Hepatocyte (in vitro differentiated cells): Measurements from ENCODE around the gene AGAP1. TPM values are rescaled to one million over a fixed set of nuclear protein-coding genes. Genes with fewer than 3 reads are reported as not detected.

Experiments
- DNase-seq: peaks from one replicate; pipeline ENCODE4 v3.0.0-alpha.2; 2016; ENCODE audit warnings: low spot score
- H2AFZ ChIP-seq: fragments of 200-600 bp; sonication (generic); 2 replicates; pipeline ENCODE4 v1.6.0; 2016; ENCODE audit warnings: antibody characterized with exemption, mild to moderate bottlenecking
- H3K27ac ChIP-seq: fragments of 200-600 bp; sonication (generic); 2 replicates; pipeline ENCODE4 v1.5.1; 2016; ENCODE audit warnings: mild to moderate bottlenecking
- H3K27me3 ChIP-seq: fragments of 200-600 bp; sonication (generic); 2 replicates; pipeline ENCODE4 v1.6.1; 2016
- H3K36me3 ChIP-seq: fragments of 200-600 bp; sonication (generic); replicated peaks from 2 replicates; pipeline ENCODE4 v1.5.1; 2016; ENCODE audit warnings: low read depth; ENCODE audit not compliant: insufficient read depth
- H3K4me1 ChIP-seq: fragments of 200-600 bp; sonication (generic); 2 replicates; pipeline ENCODE4 v1.5.1; 2016; ENCODE audit warnings: mild to moderate bottlenecking, moderate library complexity; ENCODE audit not compliant: insufficient read depth
- H3K4me2 ChIP-seq: fragments of 200-600 bp; sonication (generic); 2 replicates; pipeline ENCODE4 v1.6.0; 2016
- H3K4me3 ChIP-seq: fragments of 200-600 bp; sonication (generic); 2 replicates; pipeline ENCODE4 v1.5.1; 2016; ENCODE audit warnings: mild to moderate bottlenecking
- H3K79me2 ChIP-seq: fragments of 200-600 bp; sonication (generic); 2 replicates; pipeline ENCODE4 v1.6.0; 2017; ENCODE audit warnings: mild to moderate bottlenecking
- H3K9me2 ChIP-seq: fragments of 200-600 bp; sonication (generic); replicated peaks from 2 replicates; pipeline ENCODE4 v1.6.0; 2017; ENCODE audit warnings: mild to moderate bottlenecking; ENCODE audit not compliant: insufficient read depth
- H3K9me3 ChIP-seq: fragments of 200-600 bp; sonication (generic); 2 replicates; pipeline ENCODE4 v1.5.1; 2016; ENCODE audit warnings: low read depth, mild to moderate bottlenecking
- H4K20me1 ChIP-seq: fragments of 200-600 bp; sonication (generic); 2 replicates; pipeline ENCODE4 v1.6.0; 2016; ENCODE audit warnings: mild to moderate bottlenecking; ENCODE audit not compliant: insufficient read depth, poor library complexity, severe bottlenecking
- CTCF ChIP-seq: fragments of 200-600 bp; sonication (generic); IDR thresholded peaks from 2 replicates; pipeline ENCODE4 v1.5.1; 2016; ENCODE audit warnings: antibody characterized with exemption, mild to moderate bottlenecking; ENCODE audit not compliant: poor library complexity
- EZH2 ChIP-seq: fragments of 200-600 bp; sonication (generic); IDR thresholded peaks from 2 replicates; pipeline ENCODE4 v1.6.1; 2016; ENCODE audit warnings: antibody characterized with exemption, mild to moderate bottlenecking, borderline replicate concordance
- EZH2phosphoT487 ChIP-seq: fragments of 200-600 bp; sonication (generic); IDR thresholded peaks from one replicate; pipeline ENCODE4 v1.6.1; 2018; ENCODE audit warnings: antibody characterized with exemption, mild to moderate bottlenecking, low read depth, moderate library complexity; ENCODE audit not compliant: unreplicated experiment, severe bottlenecking
- WGBS: methylation state at CpG from one replicate; pipeline ENCODE4 v1.1.6; 2016; ENCODE audit warnings: low lambda C conversion rate; ENCODE audit errors: missing lambda C conversion rate; 5-methylcytosine and 5-hydroxymethylcytosine counted together
- polyA plus RNA-seq: library from polyadenylated mRNA; unstranded; fragments of >200 nt; fragmentation: Nextera tagmentation; extraction: Ambion mirVana; gene quantifications from 2 replicates; pipeline ENCODE4 v1.2.1, GENCODE V29; 2016
- total RNA-seq: library from RNA; depleted of rRNA; stranded (reverse); fragments of >200 nt; gene quantifications from 2 replicates; pipeline ENCODE4 v1.2.3, GENCODE V29; 2014

AGAP1 gene
- total and polyA plus RNA-seq, 2 experiments from 2014 or later = 12.1 to 20.0 TPM

GRCh38 chr2:235642446-235643098 is 148.7 kb downstream of the AGAP1 start:
- DNase-seq = no peak
- no peaks in the 10 kb centered on the region for H3K9me2 ChIP-seq
- H3K27me3 ChIP-seq = no peaks in the 10 kb centered on the region
- H3K79me2 ChIP-seq = peaks cover 69% of the 10 kb centered on the region
- H3K27ac ChIP-seq = no peak overlapping the region
- peaks cover 21% of the 10 kb centered on the region for H4K20me1 ChIP-seq
- H3K9me3 ChIP-seq = no peaks in the 10 kb centered on the region
- H3K4me2 ChIP-seq = no peak overlapping the region
- H2AFZ ChIP-seq = no peak overlapping the region
- no peak overlapping the region for H3K4me3 ChIP-seq
- no peaks in the 10 kb centered on the region for H3K36me3 ChIP-seq
- TF ChIP-seq EZH2 (no peak), EZH2phosphoT487 (no peak), CTCF (no peak)
- H3K4me1 ChIP-seq = peaks cover 19% of the 10 kb centered on the region
- 87% methylated on average over 9 of the region's 9 CpGs for WGBS

- no peak overlapping the region for H3K4me3 ChIP-seq
- WGBS = 68% methylated on average over 16 of the region's 16 CpGs
- no peak overlapping the region for H3K4me2 ChIP-seq
- no peaks in the 10 kb centered on the region for H3K9me2 ChIP-seq
- H2AFZ ChIP-seq = no peak overlapping the region
- H4K20me1 ChIP-seq = peaks cover 21% of the 10 kb centered on the region
- no peaks in the 10 kb centered on the region for H3K9me3 ChIP-seq
- TF ChIP-seq EZH2 (no peak), EZH2phosphoT487 (no peak), CTCF (no peak)
- DNase-seq = no peak
- peaks cover 19% of the 10 kb centered on the region for H3K4me1 ChIP-seq
- H3K36me3 ChIP-seq = no peaks in the 10 kb centered on the region
- H3K79me2 ChIP-seq = peaks cover 64% of the 10 kb centered on the region
- H3K27ac ChIP-seq = no peak overlapping the region
- no peaks in the 10 kb centered on the region for H3K27me3 ChIP-seq
Measured at GRCh38 chr2:235643680-235644511, 150.1 kb downstream of the AGAP1 start.

DNA sequence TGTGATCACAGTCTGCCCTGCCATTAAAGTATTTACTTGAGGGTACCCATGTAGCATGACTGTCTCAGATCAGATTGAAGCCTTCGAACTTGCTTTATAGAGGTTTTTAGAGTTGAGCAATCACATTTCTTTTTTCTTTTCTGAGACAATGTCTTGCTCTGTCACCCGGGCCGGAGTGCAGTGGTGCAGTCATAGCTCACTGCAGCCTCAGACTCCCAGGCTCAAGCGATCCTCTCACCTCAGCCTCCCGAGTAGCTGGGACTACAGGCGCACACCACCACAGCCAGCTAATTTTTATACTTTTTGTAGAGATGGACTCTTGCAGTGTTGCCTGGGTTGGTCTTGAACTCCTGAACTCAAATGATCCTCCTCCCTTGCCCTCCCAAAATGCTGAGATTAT is 153.4 kb downstream of the AGAP1 start:
- Histone ChIP-seq H2AFZ (no peak overlapping the region), H3K4me3 (no peak overlapping the region), H3K4me1 (no peaks in the 10 kb centered on the region), H3K79me2 (peaks cover 63% of the 10 kb centered on the region), H3K36me3 (no peaks in the 10 kb centered on the region), H3K4me2 (no peak overlapping the region), H3K27me3 (no peaks in the 10 kb centered on the region), H3K27ac (no peak overlapping the region), H4K20me1 (peaks cover 4% of the 10 kb centered on the region), H3K9me3 (no peaks in the 10 kb centered on the region), H3K9me2 (no peaks in the 10 kb centered on the region)
- no peak for TF ChIP-seq EZH2
- no peak for TF ChIP-seq EZH2phosphoT487
- no peak for TF ChIP-seq CTCF
- DNase-seq = no peak
- WGBS = 92% methylated on average over 6 of the region's 6 CpGs
